Activated B cell treated with CpG ODN at 0.5 μM for 24 hours (primary cell): Measurements from ENCODE around the gene PTPRK. TPM values are rescaled to one million over a fixed set of nuclear protein-coding genes. Genes with fewer than 3 reads are reported as not detected.

Experiments used
- ATAC-seq: fragments of 200-7000 bp; cut with Tn5 transposase; one replicate; pipeline ENCODE4 v1.10.0; 2021; ENCODE audit warnings: low read depth, mild to moderate bottlenecking, moderate library complexity
- CTCF ChIA-PET: fragments of 350-600 bp; sonication (Branson Sonifier 250); formaldehyde crosslinking; loops from one replicate; lab custom pipeline; 2021; ENCODE audit warnings: antibody characterized with exemption; lab: Charles Lee
- POLR2A ChIA-PET: fragments of 350-600 bp; sonication (Branson Sonifier 250); formaldehyde crosslinking; loops from one replicate; lab custom pipeline; 2021; ENCODE audit warnings: antibody characterized with exemption; lab: Charles Lee
- DNase-seq: peaks from one replicate; pipeline ENCODE4 v3.0.0; 2022
- H3K27ac Mint-ChIP-seq: one replicate; pipeline ENCODE4 v1.8.0; 2020; ENCODE audit warnings: mixed read lengths
- H3K27me3 Mint-ChIP-seq: one replicate; pipeline ENCODE4 v1.8.0; 2021; ENCODE audit warnings: mixed read lengths
- H3K36me3 Mint-ChIP-seq: one replicate; pipeline ENCODE4 v1.8.0; 2021; ENCODE audit warnings: low read depth, mixed read lengths
- H3K4me1 Mint-ChIP-seq: one replicate; pipeline ENCODE4 v1.8.0; 2021; ENCODE audit warnings: mixed read lengths
- H3K4me3 Mint-ChIP-seq: one replicate; pipeline ENCODE4 v1.8.0; 2020; ENCODE audit warnings: mild to moderate bottlenecking, mixed read lengths
- H3K9me3 Mint-ChIP-seq: one replicate; pipeline ENCODE4 v1.8.0; 2020; ENCODE audit warnings: mixed read lengths
- intact Hi-C: fragments of 100-400 bp; cut with micrococcal nuclease; formaldehyde crosslinking; loops from one replicate; pipeline ENCODE4 v1.15.1; 2024
- total RNA-seq: library from RNA; stranded (reverse); gene quantifications from 2 replicates; pipeline ENCODE4 v1.2.3, GENCODE V29; 2022
- TF ChIP-seq, protein P1 (sequence below): fragments of 200-600 bp; IDR thresholded peaks from one replicate; pipeline ENCODE4 v1.8.0; 2022; ENCODE audit warnings: antibody characterized with exemption, mild to moderate bottlenecking

The PTPRK gene
- total RNA-seq, 1 donor from 2014 or later, result 14.2 TPM

DNA sequence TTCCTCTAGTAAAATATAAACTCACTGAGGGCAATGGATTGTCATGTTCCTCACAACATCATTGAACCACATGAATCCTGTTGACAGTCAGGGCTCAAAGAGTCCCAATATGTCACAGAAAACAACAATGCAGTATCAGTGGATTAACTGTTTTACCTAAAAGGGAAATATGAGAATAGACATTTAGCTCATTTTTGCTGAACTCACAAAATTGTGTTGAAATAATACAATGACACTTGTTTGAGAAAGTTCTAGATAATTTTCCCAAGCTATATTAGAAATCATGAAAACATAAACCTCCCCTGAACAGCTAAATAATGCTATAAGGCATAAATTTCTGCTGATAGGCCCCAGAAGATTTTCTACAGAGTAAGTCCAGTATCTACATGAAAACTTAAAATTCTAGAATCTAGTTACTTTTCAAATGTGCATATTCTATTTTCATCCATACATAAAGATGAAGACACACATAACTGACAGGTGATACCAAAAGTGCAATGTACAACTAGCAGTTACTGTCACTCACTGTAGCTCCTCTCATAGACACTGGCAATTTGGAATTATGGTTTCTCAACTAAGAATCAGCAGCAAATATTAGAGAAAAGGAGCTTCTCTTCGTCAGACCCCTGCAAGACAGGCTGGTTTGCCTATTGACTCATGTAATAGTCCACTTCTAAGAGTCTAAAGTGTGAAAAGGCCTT lies 269.9 kb downstream of the PTPRK start:
- no peak overlapping the region for H3K27ac Mint-ChIP-seq
- ATAC-seq (no peak), DNase-seq (no peak)
- TF ChIP-seq, protein P1, sequence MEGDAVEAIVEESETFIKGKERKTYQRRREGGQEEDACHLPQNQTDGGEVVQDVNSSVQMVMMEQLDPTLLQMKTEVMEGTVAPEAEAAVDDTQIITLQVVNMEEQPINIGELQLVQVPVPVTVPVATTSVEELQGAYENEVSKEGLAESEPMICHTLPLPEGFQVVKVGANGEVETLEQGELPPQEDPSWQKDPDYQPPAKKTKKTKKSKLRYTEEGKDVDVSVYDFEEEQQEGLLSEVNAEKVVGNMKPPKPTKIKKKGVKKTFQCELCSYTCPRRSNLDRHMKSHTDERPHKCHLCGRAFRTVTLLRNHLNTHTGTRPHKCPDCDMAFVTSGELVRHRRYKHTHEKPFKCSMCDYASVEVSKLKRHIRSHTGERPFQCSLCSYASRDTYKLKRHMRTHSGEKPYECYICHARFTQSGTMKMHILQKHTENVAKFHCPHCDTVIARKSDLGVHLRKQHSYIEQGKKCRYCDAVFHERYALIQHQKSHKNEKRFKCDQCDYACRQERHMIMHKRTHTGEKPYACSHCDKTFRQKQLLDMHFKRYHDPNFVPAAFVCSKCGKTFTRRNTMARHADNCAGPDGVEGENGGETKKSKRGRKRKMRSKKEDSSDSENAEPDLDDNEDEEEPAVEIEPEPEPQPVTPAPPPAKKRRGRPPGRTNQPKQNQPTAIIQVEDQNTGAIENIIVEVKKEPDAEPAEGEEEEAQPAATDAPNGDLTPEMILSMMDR, result no peak
- H3K4me1 Mint-ChIP-seq, result no peaks in the 10 kb centered on the region
- POLR2A ChIA-PET, result no interaction called here
- no peak overlapping the region for H3K4me3 Mint-ChIP-seq
- CTCF ChIA-PET, result no interaction called here
- no peaks in the 10 kb centered on the region for H3K27me3 Mint-ChIP-seq
- H3K36me3 Mint-ChIP-seq, result no peaks in the 10 kb centered on the region
- no peaks in the 10 kb centered on the region for H3K9me3 Mint-ChIP-seq
- intact Hi-C loops, result no loop called here

DNA sequence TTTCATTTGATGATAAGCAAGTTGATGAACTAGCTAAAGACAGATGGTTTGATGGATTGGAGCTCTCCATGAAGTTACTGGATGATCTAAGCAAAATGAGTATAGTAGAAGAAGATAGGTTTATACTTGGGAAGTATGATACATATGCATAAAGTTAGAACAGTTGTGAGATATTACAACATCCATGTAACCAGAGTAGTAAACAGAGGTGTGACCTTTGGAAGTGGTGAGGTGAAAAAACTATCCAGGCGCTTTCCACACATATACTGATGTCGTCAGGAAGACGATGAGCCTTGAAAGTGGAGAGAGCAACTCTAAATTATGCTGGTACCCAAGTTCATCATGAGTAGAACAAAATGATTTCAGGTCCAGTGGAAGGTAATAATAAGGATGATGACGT lies 271.0 kb downstream of the PTPRK start:
- H3K27me3 Mint-ChIP-seq, result no peaks in the 10 kb centered on the region
- H3K27ac Mint-ChIP-seq, result no peak overlapping the region
- H3K4me1 Mint-ChIP-seq, result no peaks in the 10 kb centered on the region
- ChIA-PET CTCF (no interaction called here), POLR2A (no interaction called here)
- H3K36me3 Mint-ChIP-seq, result no peaks in the 10 kb centered on the region
- ATAC-seq, result no peak
- DNase-seq, result no peak
- TF ChIP-seq, protein P1, result no peak
- intact Hi-C loops, result no loop called here
- no peaks in the 10 kb centered on the region for H3K9me3 Mint-ChIP-seq
- no peak overlapping the region for H3K4me3 Mint-ChIP-seq

DNA sequence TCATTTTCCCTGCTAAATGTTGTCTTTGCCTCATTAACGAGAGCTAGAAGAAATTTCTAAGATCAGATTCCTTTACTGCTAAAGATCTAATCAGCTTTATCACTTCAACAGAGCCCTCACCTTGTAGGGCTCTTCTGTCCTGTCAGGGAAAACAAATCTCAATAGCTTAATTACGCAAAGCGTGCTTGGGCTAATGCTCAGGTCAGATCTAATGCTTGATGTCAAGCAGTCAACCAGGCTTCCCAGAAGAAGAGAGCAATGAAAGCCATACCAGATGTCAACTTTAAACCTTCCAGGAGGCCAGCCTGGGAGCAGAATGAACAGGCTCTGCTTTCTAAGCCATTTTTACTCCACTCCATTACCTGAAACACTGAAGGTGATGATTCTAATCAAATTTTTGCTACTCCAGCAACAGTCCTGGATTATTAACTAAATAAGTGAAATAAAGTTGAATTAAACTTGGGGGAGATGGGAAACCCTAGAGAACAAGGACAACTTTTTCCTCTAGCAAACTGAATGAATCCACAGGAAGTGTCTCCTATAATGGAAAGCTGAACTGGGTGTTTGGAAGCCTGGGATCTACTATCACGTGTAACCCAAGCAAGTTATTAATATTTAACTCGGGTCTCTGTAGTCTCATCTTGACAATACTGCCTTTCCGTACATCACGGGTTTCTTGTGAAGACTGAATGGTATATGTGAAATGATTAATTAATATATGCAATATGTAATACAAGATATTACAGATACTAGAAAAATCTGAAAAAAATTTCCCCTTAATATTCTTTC lies 273.7 kb downstream of the PTPRK start:
- H3K4me1 Mint-ChIP-seq, result peaks cover 6% of the 10 kb centered on the region
- POLR2A ChIA-PET, result no interaction called here
- DNase-seq (no peak), ATAC-seq (no peak)
- intact Hi-C loops, result no loop called here
- no peaks in the 10 kb centered on the region for H3K27me3 Mint-ChIP-seq
- H3K9me3 Mint-ChIP-seq, result no peaks in the 10 kb centered on the region
- CTCF ChIA-PET, result no interaction called here
- no peak overlapping the region for H3K4me3 Mint-ChIP-seq
- no peaks in the 10 kb centered on the region for H3K36me3 Mint-ChIP-seq
- TF ChIP-seq, protein P1, result no peak
- no peak overlapping the region for H3K27ac Mint-ChIP-seq

DNA sequence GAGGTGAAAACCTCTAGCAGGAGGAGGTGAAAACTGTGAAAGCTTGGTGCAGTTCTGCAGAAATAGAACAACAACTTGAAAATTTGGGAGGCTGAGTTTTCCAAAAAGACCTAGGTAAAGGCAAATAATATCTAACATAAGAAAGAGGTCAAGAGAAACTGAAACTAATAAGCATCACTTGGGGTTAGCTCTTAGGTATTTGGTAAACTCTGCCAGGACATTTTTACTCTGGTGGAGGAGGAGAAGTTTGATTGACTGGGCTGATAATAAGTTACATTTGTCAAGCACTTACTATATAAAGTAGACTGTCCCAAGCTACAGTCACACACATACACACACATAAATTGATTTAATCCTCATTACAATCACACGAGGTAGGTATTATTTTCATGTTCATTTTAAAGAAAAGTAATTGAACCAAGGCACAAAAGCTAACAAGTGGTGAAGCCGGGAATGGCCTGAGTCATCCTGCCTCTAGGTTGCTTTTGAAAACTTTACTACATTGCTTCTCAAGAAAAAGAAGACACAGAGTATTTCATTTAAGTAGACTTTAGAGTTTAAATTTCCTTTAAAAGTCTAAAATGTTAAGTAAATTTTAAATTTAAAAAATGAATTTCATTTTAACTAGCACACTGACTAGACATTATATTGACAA lies 275.5 kb downstream of the PTPRK start:
- ChIA-PET CTCF (no interaction called here), POLR2A (no interaction called here)
- DNase-seq (no peak), ATAC-seq (no peak)
- Mint-ChIP-seq H3K9me3 (no peaks in the 10 kb centered on the region), H3K27me3 (no peaks in the 10 kb centered on the region), H3K36me3 (no peaks in the 10 kb centered on the region), H3K27ac (no peak overlapping the region), H3K4me1 (peaks cover 22% of the 10 kb centered on the region), H3K4me3 (no peak overlapping the region)
- TF ChIP-seq, protein P1, result no peak
- intact Hi-C loops, result no loop called here
